ENCODE data around the gene PIP5K1B. TPM values are rescaled to one million over a fixed set of nuclear protein-coding genes. Genes with fewer than 3 reads are reported as not detected.

PIP5K1B gene, protein sequence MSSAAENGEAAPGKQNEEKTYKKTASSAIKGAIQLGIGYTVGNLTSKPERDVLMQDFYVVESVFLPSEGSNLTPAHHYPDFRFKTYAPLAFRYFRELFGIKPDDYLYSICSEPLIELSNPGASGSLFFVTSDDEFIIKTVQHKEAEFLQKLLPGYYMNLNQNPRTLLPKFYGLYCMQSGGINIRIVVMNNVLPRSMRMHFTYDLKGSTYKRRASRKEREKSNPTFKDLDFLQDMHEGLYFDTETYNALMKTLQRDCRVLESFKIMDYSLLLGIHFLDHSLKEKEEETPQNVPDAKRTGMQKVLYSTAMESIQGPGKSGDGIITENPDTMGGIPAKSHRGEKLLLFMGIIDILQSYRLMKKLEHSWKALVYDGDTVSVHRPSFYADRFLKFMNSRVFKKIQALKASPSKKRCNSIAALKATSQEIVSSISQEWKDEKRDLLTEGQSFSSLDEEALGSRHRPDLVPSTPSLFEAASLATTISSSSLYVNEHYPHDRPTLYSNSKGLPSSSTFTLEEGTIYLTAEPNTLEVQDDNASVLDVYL
- total RNA-seq, result not detected

GRCh38 chr9:68704814-68705530 lies at the start of gene PIP5K1B:
PIP5K1B (plus strand) TSS chr9:68705240; CDS start chr9:68822615, 117,375 bp downstream.

DNA sequence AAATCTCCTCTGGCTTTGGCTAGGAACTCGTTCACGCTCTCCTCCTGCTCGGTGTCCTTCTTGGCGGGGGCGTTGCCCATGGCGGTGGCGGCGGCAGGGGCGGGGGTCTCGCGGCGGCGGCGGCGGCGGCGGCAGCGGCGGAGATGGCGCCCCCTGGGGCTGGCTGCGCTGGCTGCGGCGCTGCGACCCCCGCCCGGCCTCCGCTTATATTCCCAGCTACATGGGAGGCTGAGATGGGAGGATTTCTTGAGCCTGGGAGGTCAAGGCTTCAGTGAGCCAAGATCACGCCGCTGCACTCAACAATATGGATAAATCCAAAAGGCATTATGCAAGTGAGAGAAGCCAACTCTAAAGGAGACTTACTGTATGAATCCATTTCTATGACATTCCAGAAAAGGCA lies 309.0 kb downstream of the PIP5K1B start, which contains the start of gene PRKACG:
Gene PRKACG (minus strand): TSS at position 101 of the 400 bp plus-strand sequence. CDS start 21 bp downstream, at position 80.

GRCh38 chr9:69035438-69036308 lies 330.6 kb downstream of the PIP5K1B start, which contains the start of gene FXN:
FXN (plus strand) TSS chr9:69035752; CDS start chr9:69035783, 31 bp downstream.

Small RNA genes lying within 50 kb of the gene (small RNA-seq; reads per million reads assigned to genes)
- 0 to 0.12 reads per million in 2 donors for gene RNU6-820P

Other genes starting within 250 kb of the PIP5K1B start
- not detected for gene TMEM252, start 164.4 kb upstream of the PIP5K1B start, total RNA-seq